ENCODE measurements around the gene ARFGAP2.
A peak's percentile ranks its signal among the peaks of the same experiment; 100 is the strongest.

Gene ARFGAP2

DNA sequence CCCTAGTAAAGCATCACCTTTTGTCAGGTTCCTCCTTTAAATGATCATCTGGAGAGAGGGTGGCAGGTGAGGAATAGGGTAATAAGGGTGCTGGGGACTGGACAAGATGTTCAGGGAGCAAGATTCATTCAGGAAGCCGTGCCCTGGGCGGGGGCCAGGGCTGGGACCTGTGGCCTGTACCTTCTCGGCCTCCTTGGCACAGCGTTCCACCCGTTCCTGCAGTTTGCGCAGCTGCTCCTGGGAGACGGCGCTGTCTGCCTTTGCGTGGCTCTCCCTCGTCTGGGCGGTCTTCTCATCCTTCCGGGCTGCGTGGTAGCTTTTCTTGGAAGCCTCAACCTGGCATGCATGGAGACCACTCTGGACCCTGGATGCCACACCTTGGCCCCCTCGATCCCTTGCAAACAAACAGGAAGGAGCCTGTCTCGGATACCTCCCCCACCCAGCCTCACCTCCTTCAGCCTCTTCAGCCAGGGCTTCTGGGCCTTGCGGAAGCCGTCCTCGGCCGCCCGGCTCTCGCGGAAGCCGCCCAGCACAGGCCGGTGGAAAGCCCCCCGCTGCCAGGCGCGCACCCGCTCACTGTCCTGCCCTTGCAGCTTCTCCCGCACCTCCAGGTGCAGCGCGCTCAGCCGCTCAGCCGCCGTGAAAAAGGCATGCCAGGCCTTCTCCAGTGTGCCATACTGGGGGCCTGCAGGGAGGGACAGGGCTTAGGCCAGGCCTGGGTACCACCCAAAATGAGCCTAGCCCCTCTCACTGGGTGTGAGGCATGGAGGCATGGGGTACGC is 3.5 kb upstream of the ARFGAP2 start:
- no peak overlapping the region for H3K4me3 ChIP-seq (ENCODE audit: low read depth, low read length)
- DNase-seq (ENCODE audit: low read depth) = no peak
- TF ChIP-seq POLR2A (IDR thresholded peaks at IDR 0.05; ENCODE audit: extremely low read depth, insufficient read length) (no peak), MYC (IDR thresholded peaks at IDR 0.05; ENCODE audit: low read depth, low read length) (no peak), CTCF (IDR thresholded peaks at IDR 0.05; ENCODE audit: low read depth, low read length) (no peak), MAX (IDR thresholded peaks at IDR 0.05; ENCODE audit: low read depth, low read length) (no peak)

DNA sequence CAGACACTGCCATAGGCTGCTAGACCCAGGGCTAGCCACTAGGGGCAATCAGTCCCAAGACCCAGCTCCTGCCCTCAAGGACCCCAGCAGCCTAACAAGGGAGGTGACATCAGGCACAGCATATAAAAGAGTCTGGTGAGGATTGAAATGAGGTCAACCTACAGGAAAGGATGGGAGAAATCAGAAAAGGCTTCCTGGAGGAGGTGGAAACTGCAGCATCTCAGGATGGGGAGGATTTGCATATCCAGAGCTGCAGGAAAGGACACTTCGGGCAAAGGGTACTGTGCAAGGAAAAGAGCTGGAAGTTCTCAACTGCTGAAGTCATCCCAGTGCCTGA is 2.9 kb upstream of the ARFGAP2 start:
- no peak overlapping the region for H3K4me3 ChIP-seq (ENCODE audit: low read depth, low read length)
- peak; percentile 61 for DNase-seq (ENCODE audit: low read depth)
- peak; percentile 66 for TF ChIP-seq CTCF (IDR thresholded peaks at IDR 0.05; ENCODE audit: low read depth, low read length)
- no peak for TF ChIP-seq POLR2A (IDR thresholded peaks at IDR 0.05; ENCODE audit: extremely low read depth, insufficient read length)
- TF ChIP-seq MYC (IDR thresholded peaks at IDR 0.05; ENCODE audit: low read depth, low read length) = no peak

- H3K4me3 ChIP-seq (ENCODE audit: low read depth, low read length) = no peak overlapping the region
- TF ChIP-seq CTCF (IDR thresholded peaks at IDR 0.05; ENCODE audit: low read depth, low read length) (no peak), MAX (IDR thresholded peaks at IDR 0.05; ENCODE audit: low read depth, low read length) (no peak), POLR2A (IDR thresholded peaks at IDR 0.05; ENCODE audit: extremely low read depth, insufficient read length) (no peak), MYC (IDR thresholded peaks at IDR 0.05; ENCODE audit: low read depth, low read length) (no peak)
- no peak for DNase-seq (ENCODE audit: low read depth)
Measured at GRCh38 chr11:47178737-47179654, 2.3 kb upstream of the ARFGAP2 start.

DNA sequence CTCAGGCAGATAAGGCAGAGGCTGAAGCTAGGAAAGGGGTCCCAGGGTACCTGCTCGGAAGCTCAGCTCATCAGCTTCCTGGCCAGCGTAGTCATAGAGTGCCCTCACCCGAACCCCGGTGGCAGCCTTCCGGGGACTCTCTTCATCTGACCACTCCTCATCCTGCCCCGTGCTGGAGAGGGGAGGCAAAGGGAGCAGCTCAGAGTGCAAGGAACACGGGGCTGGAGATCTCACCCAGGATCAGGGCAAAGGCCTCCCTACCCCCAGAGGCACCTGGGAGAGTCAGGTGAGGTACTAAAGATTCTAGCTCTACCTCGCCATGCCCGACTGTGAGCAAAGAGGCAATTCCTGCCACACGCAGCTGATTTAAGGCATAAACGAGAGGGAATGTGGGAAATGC is 1.6 kb upstream of the ARFGAP2 start:
- no peak for DNase-seq (ENCODE audit: low read depth)
- no peak for TF ChIP-seq POLR2A (IDR thresholded peaks at IDR 0.05; ENCODE audit: extremely low read depth, insufficient read length)
- no peak for TF ChIP-seq MAX (IDR thresholded peaks at IDR 0.05; ENCODE audit: low read depth, low read length)
- TF ChIP-seq CTCF (IDR thresholded peaks at IDR 0.05; ENCODE audit: low read depth, low read length) = no peak
- no peak for TF ChIP-seq MYC (IDR thresholded peaks at IDR 0.05; ENCODE audit: low read depth, low read length)
- H3K4me3 ChIP-seq (ENCODE audit: low read depth, low read length) = no peak overlapping the region

- TF ChIP-seq POLR2A (IDR thresholded peaks at IDR 0.05; ENCODE audit: extremely low read depth, insufficient read length) (no peak), CTCF (IDR thresholded peaks at IDR 0.05; ENCODE audit: low read depth, low read length) (no peak), MYC (IDR thresholded peaks at IDR 0.05; ENCODE audit: low read depth, low read length) (no peak), MAX (IDR thresholded peaks at IDR 0.05; ENCODE audit: low read depth, low read length) (no peak)
- DNase-seq (ENCODE audit: low read depth) = no peak
- peak overlapping the region; percentile 64 for H3K4me3 ChIP-seq (ENCODE audit: low read depth, low read length)
Measured at GRCh38 chr11:47177846-47178245, 1.2 kb upstream of the ARFGAP2 start.
